Activated gamma-delta T cell treated with anti-CD3 and anti-CD28 coated beads, Interleukin-2, amount 50 U/mL, for 16 hours (primary cell): ENCODE data around the gene PDCD2L.
"Not testable (repeated sequence)": the region's sequence is repeated elsewhere in the genome, so short reads cannot be mapped to it uniquely, and the experiment has no call there.

ENCODE experiments used
- DNase-seq: peaks from one replicate; pipeline ENCODE4 v3.0.0-alpha.2; 2020; ENCODE audit warnings: low read depth

PDCD2L gene

GRCh38 chr19:34373601-34374288 is 30.5 kb upstream of the PDCD2L start:
- DNase-seq, result no peak

- no peak for DNase-seq
These were observed 28.6 kb upstream of the PDCD2L start for GRCh38 chr19:34375598-34375997.

- no peak for DNase-seq
These were observed 23.5 kb upstream of the PDCD2L start for GRCh38 chr19:34380639-34381241.

DNA sequence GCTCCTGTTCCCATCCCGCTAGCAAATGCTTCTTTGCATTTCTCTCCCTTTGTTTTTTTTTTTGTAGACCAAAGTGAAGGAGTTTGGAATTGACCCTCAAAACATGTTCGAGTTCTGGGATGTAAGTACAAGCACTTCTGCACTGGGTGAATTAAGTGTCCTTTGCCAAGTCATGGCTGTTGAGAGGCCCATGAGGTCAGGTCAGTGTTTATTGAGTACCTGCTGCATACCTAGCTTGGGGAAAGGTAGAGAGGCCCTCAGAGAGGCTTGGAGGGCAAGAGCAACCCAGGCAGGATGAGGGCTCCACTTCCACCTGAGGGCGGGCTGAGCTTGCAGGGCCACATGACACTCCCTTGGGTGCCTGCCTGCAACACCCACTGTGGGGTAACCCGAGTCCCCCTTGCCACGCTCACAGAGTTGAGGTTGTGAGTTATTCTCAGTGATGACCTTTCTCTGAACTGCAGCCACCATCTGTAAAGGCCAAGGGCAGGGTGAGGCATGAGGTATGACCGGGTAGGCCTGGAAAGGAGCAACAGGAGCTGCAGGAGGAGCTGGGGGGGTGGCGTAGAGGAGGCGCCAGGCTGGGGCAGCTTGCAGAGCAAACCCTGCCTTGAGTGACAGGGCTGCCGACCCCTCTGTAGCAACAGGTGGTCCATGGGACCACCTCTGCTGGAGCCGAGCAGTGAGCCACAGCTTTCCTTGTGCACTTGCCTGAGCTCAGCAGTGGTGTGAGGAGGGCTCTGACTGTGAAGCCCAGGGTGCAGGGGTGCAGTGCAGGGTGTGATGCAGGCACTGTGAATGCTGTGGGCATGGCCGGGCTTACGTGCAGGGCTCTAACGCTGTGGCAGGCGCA is 22.6 kb upstream of the PDCD2L start:
- no peak for DNase-seq

- DNase-seq, result no peak
These were observed 21.7 kb upstream of the PDCD2L start for GRCh38 chr19:34382471-34382870.

DNA sequence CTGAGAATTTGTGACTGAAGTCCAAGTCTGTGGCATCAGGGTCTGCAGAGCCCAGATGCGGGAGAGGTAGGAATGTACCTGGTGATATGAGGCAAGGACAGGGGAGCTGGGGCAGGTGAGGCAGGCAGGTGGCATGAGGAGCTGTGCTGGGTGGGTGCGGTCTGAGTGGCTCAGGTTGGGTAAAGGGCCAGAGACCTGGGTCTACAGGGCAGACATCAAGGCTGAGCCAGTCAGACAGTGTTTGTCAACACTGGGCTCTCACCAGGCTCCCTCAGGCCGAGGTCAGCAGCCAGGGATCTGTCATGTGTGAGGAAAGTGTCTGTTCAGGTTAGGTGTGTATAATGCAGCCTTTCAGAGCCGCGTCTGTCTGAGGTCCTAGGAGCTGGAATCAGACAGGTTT is 20.6 kb upstream of the PDCD2L start:
- no peak for DNase-seq

DNA sequence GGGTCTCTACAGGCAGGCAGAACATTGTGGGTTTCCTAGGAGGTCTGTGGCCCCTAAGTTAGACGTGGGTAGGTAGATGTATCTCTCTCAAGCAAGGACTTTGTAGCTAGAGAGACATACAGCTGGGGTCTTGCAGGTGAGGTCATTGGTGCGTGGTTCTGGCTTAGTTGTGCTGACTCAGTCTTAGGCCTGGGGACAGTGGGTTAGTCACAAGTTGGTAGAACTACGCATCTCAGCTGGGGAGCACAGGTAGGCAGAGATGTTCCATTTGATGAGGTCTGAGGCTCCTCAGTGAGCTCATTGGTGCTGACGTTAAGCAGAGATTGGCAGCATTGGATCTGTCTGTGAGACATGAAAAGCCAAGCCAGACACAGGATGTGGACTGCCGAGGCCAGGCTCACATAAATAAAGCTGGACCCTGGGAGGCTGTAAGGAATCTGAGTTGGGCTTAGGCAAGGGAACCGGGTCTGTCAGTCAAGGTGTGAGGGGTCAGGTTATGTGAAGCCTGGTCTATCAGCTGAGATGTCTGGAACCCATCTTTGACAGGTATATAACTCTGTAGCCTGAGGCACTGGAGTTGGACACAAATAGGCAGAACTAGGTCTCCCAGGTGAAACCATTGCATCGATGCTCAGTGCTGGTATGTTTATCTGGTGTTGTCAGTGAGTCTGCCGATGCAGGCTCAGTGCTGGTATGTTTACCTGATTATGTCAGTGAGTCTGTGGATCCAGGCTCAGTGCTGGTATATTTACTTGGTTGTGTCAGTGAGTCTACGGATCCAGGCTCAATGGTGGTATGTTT is 17.4 kb upstream of the PDCD2L start:
- no peak for DNase-seq

DNA sequence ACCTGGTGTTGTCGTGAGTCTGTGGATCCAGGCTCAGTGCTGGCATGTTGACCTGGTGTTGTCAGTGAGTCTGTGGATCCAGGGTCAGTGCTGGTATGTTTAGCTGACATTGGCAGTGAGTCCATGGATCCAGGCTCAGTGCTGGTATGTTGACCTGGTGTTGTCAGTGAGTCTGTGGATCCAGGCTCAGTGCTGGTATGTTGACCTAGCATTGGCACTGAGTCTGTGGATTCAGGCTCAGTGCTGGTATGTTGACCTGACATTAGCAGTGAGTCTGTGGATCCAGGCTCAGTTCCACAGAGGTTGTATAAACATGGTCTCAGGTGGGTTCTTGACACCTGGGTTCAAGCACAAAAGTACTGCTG is 16.8 kb upstream of the PDCD2L start:
- DNase-seq, result no peak

- DNase-seq, result not testable (repeated sequence)
These were observed 15.5 kb upstream of the PDCD2L start for GRCh38 chr19:34388745-34389144.

- DNase-seq, result no peak
These were observed 12.4 kb upstream of the PDCD2L start for GRCh38 chr19:34391813-34392212.

DNA sequence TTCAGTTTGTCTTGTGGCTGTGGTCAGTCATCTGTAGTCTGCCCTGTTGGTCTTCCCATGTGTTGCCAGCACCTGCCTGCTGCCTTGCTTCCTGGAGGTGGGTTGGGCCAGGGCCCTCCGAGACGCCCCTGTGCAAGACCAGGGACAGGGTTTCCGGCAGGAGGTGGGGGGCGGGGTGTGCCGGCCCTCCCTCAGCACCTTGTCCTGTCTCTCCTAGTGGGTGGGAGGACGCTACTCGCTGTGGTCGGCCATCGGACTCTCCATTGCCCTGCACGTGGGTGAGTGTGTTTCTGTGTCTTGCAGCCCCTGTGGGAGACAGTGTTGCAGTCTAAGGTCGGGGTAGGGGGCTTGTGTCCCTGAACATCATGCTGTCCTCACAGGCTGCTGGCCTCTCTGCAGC is 11.2 kb upstream of the PDCD2L start:
- DNase-seq, result no peak

DNA sequence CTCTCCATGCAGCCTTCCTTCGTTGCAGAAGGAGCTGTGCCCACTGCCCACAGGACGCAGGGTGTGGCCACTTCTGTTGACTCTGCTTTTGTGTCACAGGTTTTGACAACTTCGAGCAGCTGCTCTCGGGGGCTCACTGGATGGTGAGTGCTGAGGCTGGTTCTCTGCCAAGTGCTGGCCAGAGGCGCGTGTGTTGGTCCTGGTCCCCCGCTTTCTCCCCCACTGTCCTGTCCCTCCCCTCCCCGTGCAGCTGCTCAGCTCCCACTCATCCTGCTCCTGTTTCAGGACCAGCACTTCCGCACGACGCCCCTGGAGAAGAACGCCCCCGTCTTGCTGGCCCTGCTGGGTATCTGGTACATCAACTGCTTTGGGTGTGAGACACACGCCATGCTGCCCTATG is 10.6 kb upstream of the PDCD2L start:
- no peak for DNase-seq

GRCh38 chr19:34397853-34398252 is 6.3 kb upstream of the PDCD2L start:
- no peak for DNase-seq

- DNase-seq, result no peak
These were observed 4.3 kb upstream of the PDCD2L start for GRCh38 chr19:34399886-34400285.

GRCh38 chr19:34400844-34401243 is 3.4 kb upstream of the PDCD2L start:
- DNase-seq, result not testable (repeated sequence)

DNA sequence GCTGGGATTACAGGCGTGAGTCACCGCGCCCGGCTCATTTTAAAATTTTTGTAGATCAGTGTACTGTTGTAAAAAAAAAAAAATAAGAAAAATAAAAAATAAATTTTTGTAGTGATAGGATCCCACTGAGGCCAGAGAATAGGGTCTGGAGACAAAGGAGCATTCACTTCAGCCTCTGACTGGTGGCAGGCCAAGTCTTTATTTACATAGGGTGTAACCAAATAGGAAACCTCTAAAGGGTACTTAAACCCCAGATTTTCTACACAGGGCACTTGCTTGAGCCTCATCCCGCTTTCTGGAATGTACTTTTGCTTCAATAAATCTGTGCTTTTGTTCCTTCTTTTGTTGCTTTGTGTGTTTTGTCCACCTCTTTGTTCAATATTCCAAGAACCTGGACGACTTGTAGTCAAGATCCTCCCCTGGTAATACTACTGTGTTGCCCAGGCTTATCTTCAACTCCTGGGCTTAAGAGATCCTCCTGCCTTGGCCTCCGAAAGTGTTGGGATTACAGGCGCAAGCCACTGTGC is 2.1 kb upstream of the PDCD2L start:
- no peak for DNase-seq

DNA sequence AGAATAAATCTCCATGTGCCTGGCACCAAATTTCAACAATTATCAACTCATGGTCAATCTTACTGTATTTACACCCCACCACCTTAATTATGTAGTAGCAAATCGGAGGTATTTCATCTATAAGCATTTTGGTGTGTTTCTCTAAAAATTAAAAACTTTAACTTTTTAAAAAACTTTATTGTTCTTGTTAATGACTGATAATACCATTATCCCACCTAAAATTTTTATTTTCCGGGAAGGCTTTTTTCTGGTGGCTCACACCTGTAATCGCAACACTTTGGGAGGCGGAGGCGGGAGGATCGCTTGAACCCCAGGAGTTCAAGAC is 453 bp upstream of the PDCD2L start:
- no peak for DNase-seq

DNA sequence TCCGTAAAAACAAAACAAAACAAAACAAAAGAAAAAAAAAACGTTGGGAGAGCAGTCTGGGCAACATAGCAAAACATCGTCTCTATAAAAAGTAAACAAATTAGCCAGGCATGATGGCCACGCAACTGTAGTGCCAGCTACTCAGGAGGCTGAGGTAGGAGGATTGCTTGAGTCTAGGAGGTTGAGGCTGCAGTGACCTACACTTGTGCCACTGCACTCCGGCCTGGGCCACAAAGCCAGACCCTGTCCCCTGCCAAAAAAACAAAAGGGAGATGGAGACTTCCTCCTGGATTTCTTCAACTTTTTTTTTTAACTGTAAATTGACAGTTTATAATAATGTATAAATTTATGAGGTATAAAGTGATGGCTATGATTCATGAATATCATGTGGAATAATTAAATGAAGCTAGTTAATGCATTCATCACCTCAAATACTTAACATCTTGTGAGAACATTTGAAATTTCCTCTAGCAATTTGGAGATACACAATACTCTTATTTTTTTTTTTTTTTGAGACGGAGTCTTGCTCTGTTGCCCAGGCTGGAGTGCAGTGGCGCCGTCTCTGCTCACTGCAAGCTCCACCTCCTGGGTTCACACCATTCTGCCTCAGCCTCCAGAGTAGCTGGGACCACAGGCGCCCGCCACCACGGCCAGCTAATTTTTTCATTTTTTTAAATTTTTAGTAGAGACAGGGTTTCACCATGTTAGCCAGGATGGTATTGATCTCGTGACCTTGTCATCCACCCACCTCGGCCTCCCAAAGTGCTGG is 1.9 kb downstream of the PDCD2L start:
- no peak for DNase-seq

DNA sequence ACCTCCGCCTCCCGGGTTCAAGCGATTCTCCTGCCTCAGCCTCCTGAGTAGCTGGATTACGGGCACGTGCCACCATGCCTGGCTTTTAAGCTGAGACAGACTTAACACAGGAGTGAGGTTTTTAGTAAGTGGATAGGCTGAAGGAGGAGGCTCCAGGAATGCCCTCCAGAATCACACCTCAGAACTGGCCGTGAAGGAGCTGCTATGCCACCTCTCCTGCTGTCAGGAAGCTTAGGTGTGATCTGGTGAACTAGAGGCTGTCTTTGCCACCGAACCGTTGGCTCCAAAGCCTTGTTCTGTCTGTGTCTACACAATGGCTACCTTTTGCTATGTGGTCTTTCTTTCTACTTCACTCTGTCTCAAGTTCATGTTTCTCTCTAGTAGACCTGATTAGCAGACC is 4.2 kb downstream of the PDCD2L start:
- DNase-seq, result no peak

GRCh38 chr19:34409189-34410164 is 5.3 kb downstream of the PDCD2L start:
- DNase-seq, result no peak
